M059J (cell line): Measurements from ENCODE around the gene ZCCHC24. TPM values are rescaled to one million over a fixed set of nuclear protein-coding genes. Genes with fewer than 3 reads are reported as not detected.

Source experiments
- DNase-seq: peaks from one replicate; pipeline ENCODE4 v3.0.0-alpha.2; 2012; ENCODE audit warnings: low read depth
- total RNA-seq: library from RNA; depleted of rRNA; stranded (reverse); fragments of >200 nt; shearing (Covaris generic); gene quantifications from 2 replicates; pipeline ENCODE4 v1.2.3, GENCODE V29; 2014; rRNA removed

The ZCCHC24 gene
- 9.8 and 18.2 TPM in 2 replicates for total RNA-seq

DNA sequence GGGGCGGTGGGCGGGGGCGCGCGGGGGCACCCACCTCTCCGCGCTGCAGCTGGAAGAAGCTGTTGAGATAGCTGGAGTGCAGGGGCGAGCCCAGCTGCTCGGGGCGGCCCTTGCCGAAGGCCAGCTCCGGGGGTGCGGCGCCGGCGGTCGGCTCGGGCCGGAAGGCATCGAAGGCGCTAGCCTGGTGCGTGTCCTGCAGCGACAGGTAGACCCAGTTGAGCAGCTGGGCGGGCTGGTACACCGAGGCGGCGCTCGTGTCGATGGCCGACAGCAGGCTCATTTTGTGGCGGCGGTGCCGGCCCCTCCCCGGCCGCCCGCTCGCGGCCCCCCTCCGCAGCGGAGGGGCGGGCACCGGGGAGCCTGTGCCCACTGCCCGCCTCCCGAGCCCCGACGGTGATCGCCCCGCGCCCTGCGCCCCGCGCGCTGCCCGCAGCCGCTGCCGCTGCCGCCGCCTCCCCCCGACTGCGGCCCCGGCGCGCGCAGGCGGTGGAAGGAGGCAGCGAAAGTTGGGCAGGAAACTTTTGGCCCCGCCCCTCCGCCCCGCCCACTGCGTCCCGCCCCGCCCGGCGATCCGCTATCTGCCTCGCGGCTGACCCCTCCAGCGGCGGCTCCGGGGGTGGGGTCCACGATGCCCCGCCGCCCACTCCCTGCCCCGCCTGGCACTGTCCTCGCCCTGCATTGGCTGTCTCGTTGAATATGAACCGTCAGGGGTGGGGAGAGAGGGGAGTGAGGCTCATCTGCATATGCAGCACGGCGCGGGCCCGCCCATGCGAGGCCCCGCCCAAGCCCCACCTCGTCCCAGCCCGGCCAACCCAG lies at the start of gene ZCCHC24:
Gene ZCCHC24, minus strand, starts transcription at position 464 of the 816 bp plus-strand sequence. Its CDS starts 184 bp downstream, at position 280.
- DNase-seq: peak; percentile 98

GRCh38 chr10:79493806-79494205 lies 48.4 kb upstream of the ZCCHC24 start:
- no peak for DNase-seq

DNA sequence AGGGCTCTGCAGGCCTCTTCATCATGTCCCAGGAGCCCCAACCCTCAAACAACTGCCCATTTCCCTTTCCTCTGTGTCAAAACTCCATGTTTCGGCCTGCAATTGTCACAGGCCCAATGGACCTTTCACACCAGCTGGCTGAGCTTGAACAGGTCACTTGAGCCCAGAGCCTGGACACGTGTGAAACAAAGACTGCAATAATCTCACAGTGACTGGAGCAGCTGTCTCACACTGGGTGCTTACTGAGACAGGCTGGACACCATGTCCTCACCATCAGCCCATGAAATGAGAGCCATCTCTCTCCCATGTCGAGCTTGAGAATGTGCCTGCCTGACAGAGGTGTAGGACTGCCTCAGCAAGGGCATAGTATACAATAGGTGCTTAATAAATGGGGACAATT lies 47.4 kb upstream of the ZCCHC24 start:
- DNase-seq: no peak

GRCh38 chr10:79492256-79492655 lies 46.8 kb upstream of the ZCCHC24 start:
- DNase-seq: no peak

- no peak for DNase-seq
These were observed 45.9 kb upstream of the ZCCHC24 start for GRCh38 chr10:79491143-79491835.

DNA sequence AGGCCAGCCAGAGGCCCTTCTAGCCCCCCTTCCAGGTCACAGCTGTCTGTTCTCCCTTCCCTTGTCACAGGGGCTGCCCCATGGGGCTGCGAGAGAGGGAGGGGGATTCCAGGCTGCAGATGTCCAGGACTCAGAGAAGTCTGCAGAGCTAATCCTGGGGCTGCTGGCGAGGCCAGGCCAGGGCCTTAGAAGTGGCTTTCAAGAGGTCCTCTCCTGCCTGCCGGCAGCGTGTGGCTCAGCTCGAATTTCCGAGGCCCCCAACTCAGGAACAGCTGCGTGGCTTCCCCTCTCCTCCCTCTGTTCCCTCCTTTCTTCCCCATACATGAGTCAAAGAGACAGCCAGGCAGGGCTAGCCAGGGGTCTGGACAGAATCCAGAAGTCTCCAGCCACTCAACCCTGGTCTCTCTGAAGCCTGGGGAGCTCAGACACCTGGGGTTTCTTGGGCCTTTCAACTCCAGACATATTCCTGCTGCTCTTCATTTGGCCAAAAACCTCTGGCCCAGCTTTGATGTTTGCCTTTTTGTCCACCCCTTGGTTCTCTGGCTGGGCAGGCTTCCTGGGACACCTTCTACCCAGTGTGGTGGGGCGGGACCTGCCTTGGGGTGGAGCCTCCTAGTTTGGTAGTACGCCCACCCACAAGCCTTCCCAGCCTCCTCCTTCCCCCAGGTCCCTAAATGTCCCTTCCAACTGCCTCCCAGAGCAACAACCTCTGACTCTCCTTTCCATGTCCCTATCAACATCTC lies 45.1 kb upstream of the ZCCHC24 start:
- peak; percentile 40 for DNase-seq

- DNase-seq: no peak
These were observed 43.4 kb upstream of the ZCCHC24 start for GRCh38 chr10:79488870-79489269.

GRCh38 chr10:79488336-79488735 lies 42.9 kb upstream of the ZCCHC24 start:
- peak; percentile 90 for DNase-seq

DNA sequence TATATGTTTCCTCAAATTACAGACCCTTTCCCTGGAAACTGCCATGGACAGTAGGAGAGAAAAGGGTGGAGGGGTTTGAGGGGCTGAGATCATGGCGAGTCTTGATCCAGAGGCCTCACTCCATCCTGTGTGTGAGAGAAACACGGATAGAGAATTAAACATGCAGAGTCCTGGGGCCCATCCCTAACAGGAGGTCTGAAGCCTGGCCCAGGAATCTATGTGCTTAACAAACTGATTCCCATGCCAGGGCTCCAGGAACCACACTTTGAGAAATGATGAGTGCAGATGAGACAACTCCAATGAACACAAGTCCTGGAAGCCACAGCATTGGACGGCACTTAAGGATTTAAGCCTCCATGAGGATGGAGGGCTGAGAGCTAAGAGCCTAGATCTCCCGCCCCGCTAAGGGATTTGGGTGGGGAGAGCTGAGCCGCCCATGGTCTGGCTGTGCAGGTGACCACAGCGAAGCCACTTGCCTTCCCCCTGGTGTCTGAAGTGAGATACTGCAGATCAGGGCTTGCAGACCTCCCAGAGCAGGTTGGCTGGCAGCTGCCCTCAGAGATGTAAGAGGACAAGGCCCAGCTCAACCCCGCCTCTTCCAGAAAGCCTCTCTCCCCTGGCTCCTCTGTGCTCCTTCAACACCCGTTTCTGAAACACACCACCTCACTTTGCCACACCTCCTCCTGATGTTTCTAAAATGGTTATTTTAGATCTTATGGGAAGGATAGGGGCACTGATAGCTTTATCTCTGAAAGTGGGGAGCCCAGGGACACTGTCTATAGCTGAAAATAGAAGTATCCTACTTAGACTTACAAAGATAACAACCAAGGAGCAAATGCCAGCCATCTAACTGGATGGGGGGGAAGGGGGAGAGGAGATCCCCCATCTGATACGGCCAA lies 42.1 kb upstream of the ZCCHC24 start:
- DNase-seq: peak; percentile 65

GRCh38 chr10:79484476-79484875 lies 39.1 kb upstream of the ZCCHC24 start:
- no peak for DNase-seq

GRCh38 chr10:79483948-79484347 lies 38.5 kb upstream of the ZCCHC24 start:
- peak; percentile 58 for DNase-seq

DNA sequence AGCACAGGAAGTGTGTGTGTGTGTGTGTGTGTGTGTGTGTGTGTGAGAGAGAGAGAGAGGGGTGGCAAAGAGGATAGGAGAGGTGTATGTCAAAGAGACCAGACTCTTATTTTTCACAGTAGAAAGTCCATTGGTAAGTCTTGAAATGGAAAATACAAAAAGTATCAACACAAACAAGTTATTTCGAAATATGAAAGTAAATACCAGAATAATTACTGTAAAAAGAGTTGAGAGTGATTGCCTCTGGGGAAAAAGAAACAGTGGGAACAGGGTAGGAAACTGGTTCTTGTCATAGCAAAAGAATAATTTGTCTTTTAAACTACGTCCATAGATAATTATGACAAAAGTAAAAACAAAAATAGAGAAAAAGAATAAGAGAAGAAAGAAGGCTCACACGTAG lies 37.9 kb upstream of the ZCCHC24 start:
- no peak for DNase-seq

GRCh38 chr10:79482741-79483140 lies 37.3 kb upstream of the ZCCHC24 start:
- no peak for DNase-seq

DNA sequence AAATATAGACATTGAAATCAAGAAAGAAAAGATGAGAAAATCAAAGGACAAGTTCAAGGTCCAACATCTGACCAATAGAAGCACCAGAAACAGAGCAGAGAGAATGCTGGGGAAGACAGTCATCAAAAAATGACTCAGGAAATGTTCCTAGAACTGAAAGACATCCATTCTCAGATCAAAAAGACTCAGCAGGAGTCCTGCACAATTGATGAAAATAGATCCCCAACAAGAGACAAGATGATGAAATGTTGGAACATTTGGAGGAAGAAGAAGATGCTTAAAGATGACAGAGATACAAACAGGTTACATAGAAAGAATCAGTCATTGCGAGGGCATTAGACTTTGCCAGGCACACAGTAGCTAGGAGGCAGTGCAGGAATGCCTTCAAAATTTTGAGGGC lies 36.9 kb upstream of the ZCCHC24 start:
- no peak for DNase-seq

DNA sequence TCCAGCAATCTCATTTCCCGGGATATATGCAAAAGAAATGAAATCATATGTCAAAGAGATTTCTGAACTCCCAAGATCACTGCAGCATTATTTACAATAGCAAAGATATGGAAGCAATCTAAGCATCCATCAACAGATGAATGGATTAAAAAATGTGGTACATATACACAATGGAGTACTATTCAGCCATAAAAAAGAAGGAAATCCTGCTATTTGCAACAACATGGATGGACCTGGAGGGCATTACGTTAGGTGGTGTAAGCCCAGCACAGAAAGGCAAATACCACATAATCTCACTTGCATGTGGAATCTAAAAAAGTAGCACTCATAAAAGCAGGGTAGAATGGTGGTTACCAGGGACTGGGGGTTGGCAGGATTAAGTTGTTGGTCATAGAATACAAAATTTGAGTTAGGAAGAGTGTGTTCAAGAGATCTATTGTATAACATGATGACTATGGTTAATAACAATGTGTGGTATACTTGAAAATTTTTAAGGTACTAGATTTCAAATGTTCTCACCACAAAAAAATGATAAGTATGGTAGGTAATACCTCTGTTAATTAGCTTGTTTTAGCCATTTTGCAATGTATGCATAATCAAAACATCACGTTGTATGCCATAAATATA lies 34.0 kb upstream of the ZCCHC24 start:
- DNase-seq: peak; percentile 21

- DNase-seq: no peak
These were observed 32.0 kb upstream of the ZCCHC24 start for GRCh38 chr10:79477456-79477855.

DNA sequence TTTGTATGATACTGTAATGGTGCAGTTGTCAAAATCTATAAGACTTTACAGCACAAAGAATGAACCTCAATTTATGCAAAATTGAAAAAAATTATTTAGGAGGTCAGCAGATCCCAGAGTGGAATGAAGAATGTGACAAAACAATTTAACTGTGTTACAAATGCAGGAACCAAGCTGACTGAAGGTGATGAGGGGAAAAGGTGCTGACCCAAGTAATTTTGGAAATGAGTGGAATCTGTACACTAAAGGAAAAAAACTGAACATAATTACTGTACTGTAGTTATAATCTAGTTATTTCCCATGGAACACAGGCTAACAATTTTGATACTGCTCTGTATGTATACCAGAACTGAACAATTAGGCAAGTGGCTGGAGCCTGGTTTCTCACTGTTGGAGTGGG lies 31.2 kb upstream of the ZCCHC24 start:
- no peak for DNase-seq

DNA sequence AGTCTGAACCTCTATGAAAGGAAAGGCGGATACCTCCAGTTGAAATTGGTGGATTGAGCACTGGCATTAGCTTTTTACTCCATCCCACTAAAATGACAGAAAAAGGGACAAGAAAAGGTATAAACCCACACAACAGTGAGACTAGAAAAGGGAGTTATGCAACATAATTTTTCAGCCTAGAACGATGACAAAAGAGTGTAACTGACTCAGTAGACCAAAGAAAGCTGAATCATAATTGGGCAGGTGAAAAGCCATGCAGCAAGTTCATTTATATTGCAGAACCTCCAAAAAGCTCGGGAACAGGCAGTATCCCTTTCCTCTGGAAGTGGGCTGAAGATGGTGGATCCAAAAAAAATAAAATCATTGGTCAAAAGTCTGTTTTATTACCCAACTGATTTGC lies 30.5 kb upstream of the ZCCHC24 start:
- no peak for DNase-seq

GRCh38 chr10:79475119-79475653 lies 29.8 kb upstream of the ZCCHC24 start:
- DNase-seq: no peak

GRCh38 chr10:79473496-79474095 lies 28.2 kb upstream of the ZCCHC24 start:
- DNase-seq: no peak
